ENCODE results near the gene FLOT2.

DNA sequence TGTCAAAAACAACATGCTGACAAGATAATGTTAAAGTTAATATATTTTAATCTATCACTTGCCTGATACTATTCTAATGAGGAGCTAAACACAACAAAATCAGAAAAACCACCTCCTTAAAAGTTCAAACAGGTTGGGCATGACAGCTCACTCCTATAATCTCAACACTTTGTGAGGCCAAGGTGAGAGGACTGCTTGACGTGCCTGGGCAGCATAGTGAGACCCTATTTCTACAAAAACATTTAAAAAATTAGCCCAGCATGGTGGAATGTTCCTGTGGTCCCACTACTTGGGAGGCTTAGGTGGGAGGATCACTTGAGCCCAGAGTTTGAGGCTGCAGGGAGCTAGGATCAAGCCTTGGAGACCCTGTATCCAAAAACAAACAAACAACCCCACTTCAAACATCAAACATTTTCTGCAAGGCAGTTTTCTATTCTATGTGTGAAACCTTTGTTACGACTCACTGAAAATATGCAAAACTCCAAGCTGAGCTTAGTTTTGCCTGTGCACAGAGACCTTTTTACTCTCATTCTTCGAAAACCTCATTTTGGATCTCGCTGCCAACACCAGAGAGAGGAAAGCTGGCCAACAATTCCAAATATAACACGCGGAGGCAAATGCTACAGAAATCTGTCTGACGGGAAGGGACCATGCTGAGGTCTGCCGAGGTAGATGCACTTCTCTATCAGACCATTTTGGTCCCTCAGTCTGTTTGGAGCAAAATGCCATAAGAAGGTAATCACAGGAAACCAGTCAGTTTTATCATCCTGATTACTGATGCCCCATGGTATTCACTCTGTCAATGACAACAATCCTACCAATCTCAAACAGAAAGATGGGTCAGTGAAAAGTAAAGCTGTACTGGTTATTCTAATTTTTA, 47.6 kb upstream of the FLOT2 start:
- TF ChIP-seq POLR2A (IDR thresholded peaks at IDR 0.05) (no peak), CTCF (IDR thresholded peaks at IDR 0.05) (no peak)

Data from uterus (tissue), 2 donors.